ENCODE data around the gene TSEN54.

DNA sequence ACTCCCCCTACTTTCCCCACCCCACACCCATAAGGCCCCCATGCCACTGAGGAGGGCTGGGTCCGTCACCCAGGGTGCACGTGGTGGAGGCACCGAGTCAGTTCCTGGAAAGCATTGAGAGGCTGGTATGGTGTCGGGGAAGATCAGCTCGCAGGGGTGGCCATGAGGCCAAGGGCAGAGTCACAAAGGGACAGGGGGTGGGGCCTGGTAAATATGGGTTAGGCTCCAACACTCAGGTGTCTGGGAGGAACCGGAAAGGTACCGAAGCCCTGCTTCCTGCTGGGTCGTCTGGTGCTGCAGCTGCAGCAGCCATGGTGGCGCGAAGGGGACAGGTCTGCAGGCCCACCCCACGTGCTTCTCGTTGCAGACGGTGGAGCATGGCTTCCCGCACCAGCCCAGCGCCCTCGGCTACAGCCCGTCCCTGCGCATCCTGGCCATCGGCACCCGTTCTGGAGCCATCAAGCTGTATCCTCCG lies 39.4 kb downstream of the TSEN54 start:
- TF ChIP-seq, protein P1, sequence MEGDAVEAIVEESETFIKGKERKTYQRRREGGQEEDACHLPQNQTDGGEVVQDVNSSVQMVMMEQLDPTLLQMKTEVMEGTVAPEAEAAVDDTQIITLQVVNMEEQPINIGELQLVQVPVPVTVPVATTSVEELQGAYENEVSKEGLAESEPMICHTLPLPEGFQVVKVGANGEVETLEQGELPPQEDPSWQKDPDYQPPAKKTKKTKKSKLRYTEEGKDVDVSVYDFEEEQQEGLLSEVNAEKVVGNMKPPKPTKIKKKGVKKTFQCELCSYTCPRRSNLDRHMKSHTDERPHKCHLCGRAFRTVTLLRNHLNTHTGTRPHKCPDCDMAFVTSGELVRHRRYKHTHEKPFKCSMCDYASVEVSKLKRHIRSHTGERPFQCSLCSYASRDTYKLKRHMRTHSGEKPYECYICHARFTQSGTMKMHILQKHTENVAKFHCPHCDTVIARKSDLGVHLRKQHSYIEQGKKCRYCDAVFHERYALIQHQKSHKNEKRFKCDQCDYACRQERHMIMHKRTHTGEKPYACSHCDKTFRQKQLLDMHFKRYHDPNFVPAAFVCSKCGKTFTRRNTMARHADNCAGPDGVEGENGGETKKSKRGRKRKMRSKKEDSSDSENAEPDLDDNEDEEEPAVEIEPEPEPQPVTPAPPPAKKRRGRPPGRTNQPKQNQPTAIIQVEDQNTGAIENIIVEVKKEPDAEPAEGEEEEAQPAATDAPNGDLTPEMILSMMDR (IDR thresholded peaks at IDR 0.05; ENCODE audit: insufficient read depth, low read length): no peak
- TF ChIP-seq GABPA (IDR thresholded peaks at IDR 0.05; ENCODE audit: low read depth): no peak
- TF ChIP-seq SPI1 (IDR thresholded peaks at IDR 0.05; ENCODE audit: borderline replicate concordance, low read depth): no peak
- no peak for TF ChIP-seq POLR2AphosphoS5 (IDR thresholded peaks at IDR 0.05; ENCODE audit: low read depth)
